Measurements from ENCODE around the gene SHANK3. TPM values are rescaled to one million over a fixed set of nuclear protein-coding genes. Genes with fewer than 3 reads are reported as not detected.

Gene SHANK3
- total RNA-seq, 1 donor from 2014 or later = 56.6 TPM

DNA sequence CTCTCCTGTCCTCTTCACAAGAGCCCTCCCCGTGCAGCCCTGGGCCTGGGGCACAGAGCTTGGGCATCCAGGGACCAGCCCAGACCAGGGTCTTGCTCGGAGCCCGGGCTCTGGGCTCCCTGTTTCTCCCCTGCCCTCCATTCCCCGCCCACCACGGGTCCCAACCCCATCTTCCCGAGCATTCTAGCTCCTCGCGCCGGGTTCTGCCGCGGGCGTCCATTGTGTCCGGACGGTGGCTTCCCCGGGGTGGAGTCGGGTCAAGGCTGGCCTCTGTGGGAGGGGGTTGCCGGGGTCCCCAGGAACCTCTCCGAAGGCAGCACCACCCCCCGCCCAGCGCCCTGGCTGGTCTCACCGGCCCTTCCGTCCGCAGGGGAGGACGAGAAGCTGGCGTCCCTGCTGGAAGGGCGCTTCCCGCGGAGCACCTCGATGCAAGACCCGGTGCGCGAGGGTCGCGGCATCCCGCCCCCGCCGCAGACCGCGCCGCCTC is 47.2 kb downstream of the SHANK3 start:
- intact Hi-C loops (cut with DNase I) = no loop called here
- DNase-seq (ENCODE audit: low spot score) (no peak), ATAC-seq (no peak)

DNA sequence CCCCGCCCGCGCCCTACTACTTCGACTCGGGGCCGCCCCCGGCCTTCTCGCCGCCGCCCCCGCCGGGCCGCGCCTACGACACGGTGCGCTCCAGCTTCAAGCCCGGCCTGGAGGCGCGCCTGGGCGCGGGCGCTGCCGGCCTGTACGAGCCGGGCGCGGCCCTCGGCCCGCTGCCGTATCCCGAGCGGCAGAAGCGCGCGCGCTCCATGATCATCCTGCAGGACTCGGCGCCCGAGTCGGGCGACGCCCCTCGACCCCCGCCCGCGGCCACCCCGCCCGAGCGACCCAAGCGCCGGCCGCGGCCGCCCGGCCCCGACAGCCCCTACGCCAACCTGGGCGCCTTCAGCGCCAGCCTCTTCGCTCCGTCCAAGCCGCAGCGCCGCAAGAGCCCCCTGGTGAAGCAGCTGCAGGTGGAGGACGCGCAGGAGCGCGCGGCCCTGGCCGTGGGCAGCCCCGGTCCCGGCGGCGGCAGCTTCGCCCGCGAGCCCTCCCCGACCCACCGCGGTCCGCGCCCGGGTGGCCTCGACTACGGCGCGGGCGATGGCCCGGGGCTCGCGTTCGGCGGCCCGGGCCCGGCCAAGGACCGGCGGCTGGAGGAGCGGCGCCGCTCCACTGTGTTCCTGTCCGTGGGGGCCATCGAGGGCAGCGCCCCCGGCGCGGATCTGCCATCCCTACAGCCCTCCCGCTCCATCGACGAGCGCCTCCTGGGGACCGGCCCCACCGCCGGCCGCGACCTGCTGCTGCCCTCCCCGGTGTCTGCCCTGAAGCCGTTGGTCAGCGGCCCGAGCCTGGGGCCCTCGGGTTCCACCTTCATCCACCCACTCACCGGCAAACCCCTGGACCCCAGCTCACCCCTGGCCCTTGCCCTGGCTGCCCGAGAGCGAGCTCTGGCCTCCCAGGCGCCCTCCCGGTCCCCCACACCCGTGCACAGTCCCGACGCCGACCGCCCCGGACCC is 48.0 kb downstream of the SHANK3 start:
- no peak for DNase-seq (ENCODE audit: low spot score)
- ATAC-seq = no peak
- intact Hi-C loops (cut with DNase I) = no loop called here

- no peak for DNase-seq (ENCODE audit: low spot score)
- no peak for ATAC-seq
- intact Hi-C loops (cut with DNase I) = no loop called here
Measured at GRCh38 chr22:50721257-50721844, 48.7 kb downstream of the SHANK3 start.

DNA sequence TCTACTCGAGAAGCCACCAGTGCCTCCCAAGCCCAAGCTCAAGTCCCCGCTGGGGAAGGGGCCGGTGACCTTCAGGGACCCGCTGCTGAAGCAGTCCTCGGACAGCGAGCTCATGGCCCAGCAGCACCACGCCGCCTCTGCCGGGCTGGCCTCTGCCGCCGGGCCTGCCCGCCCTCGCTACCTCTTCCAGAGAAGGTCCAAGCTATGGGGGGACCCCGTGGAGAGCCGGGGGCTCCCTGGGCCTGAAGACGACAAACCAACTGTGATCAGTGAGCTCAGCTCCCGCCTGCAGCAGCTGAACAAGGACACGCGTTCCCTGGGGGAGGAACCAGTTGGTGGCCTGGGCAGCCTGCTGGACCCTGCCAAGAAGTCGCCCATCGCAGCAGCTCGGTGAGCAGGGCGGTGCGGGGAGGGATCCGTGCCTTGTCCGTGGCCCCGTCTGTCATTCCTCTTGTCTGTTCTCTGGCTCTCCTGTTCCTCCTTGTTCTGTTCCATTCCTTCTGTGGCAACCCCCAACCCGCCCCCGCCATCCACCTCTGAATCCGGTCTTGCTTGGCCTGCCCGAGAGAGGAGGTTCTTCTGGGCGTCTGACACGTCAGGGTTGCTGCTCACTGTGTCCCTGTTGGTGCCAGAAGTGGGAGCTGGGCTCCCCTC is 49.6 kb downstream of the SHANK3 start:
- DNase-seq (ENCODE audit: low spot score) = no peak
- ATAC-seq = no peak
- intact Hi-C loops (cut with DNase I) = no loop called here

Other genes with a start within 250 kb of the SHANK3 start
- 73.4 TPM for gene SBF1, start 197.8 kb upstream of the SHANK3 start, total RNA-seq
- gene ADM2, start 191.3 kb upstream of the SHANK3 start, total RNA-seq = 0.09 TPM
- not detected for gene MIOX, start 186.0 kb upstream of the SHANK3 start, total RNA-seq
- gene LMF2, start 165.1 kb upstream of the SHANK3 start, total RNA-seq = 48.4 TPM
- 39.8 TPM for gene NCAPH2, start 164.6 kb upstream of the SHANK3 start, total RNA-seq
- gene SCO2, start 147.2 kb upstream of the SHANK3 start, total RNA-seq = 1.9 TPM
- gene TYMP, start 142.8 kb upstream of the SHANK3 start, total RNA-seq = 44.5 TPM
- 0.13 TPM for gene KLHDC7B, start 126.9 kb upstream of the SHANK3 start, total RNA-seq
- not detected for gene SYCE3, start 109.9 kb upstream of the SHANK3 start, total RNA-seq
- 18.2 TPM for gene CPT1B, start 94.4 kb upstream of the SHANK3 start, total RNA-seq
- gene CHKB, start 90.0 kb upstream of the SHANK3 start, total RNA-seq = 73.9 TPM
- 2.4 TPM for gene MAPK8IP2, start 72.0 kb upstream of the SHANK3 start, total RNA-seq
- gene ARSA, start 44.7 kb upstream of the SHANK3 start, total RNA-seq = 38.1 TPM
- gene ACR, start 65.4 kb downstream of the SHANK3 start, total RNA-seq = 1.5 TPM
- gene RABL2B, start 110.8 kb downstream of the SHANK3 start, total RNA-seq = 32.6 TPM